ENCODE measurements around the gene ZNF879.

Gene ZNF879

DNA sequence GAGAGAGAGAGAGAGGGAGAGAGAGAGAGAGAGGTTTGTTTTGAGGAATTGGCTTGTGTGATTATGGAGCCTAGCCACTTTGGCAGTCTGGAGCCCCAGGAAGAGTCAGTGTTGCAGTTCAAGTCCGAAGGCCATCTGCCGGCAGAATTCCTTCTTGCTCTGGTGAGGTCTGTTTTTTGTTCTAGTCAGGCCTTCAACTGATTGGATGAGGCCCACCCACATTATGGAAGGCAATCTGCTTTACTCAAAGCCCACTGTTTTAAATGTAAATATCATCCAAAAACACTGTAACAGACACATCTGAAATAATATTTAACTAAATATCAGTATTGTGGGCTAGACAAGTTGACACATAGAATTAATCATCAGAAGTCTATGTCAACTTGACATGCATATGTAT, 17.0 kb upstream of the ZNF879 start:
- TF ChIP-seq, protein P1, sequence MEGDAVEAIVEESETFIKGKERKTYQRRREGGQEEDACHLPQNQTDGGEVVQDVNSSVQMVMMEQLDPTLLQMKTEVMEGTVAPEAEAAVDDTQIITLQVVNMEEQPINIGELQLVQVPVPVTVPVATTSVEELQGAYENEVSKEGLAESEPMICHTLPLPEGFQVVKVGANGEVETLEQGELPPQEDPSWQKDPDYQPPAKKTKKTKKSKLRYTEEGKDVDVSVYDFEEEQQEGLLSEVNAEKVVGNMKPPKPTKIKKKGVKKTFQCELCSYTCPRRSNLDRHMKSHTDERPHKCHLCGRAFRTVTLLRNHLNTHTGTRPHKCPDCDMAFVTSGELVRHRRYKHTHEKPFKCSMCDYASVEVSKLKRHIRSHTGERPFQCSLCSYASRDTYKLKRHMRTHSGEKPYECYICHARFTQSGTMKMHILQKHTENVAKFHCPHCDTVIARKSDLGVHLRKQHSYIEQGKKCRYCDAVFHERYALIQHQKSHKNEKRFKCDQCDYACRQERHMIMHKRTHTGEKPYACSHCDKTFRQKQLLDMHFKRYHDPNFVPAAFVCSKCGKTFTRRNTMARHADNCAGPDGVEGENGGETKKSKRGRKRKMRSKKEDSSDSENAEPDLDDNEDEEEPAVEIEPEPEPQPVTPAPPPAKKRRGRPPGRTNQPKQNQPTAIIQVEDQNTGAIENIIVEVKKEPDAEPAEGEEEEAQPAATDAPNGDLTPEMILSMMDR (IDR thresholded peaks at IDR 0.05; ENCODE audit: low read depth, low read length) = no peak
- no peak for DNase-seq (ENCODE audit: low read depth in 2 of 2)

DNA sequence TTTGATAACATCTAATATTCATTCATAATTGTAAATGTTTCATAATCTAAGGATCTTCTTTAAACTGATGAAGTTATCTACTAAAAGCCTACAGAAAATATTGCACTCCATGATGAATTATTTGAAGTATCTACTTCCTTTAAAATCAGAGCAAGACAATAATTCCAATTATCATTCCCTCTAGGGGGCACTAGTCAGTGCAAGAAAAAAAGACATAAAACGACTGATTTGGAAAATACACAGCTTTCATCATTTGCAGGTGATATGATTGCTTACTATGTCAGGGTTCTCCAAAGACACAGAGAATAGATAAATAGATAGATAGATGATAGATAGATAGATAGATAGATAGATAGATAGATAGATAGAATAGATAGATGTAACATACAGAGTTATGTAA, 14.9 kb upstream of the ZNF879 start:
- peak in 1 of 2 donors; percentile 11 for DNase-seq (ENCODE audit: low read depth in 2 of 2)
- no peak overlapping the region for H3K4me3 ChIP-seq (replicated peaks in 1 of 2; ENCODE audit: low read depth in 2 of 2, low read length in 2 of 2)
- TF ChIP-seq, protein P1 (IDR thresholded peaks at IDR 0.05; ENCODE audit: low read depth, low read length) = peak; percentile 22

More for the DNA sequence above, 17.0 kb upstream of the ZNF879 start:
- no peak overlapping the region for H3K4me3 ChIP-seq (replicated peaks in 1 of 2; ENCODE audit: low read depth in 2 of 2, low read length in 2 of 2)

GRCh38 chr5:179033004-179033580, 9.5 kb downstream of the ZNF879 start:
- no peak for DNase-seq (ENCODE audit: low read depth in 2 of 2)
- TF ChIP-seq, protein P1 (IDR thresholded peaks at IDR 0.05; ENCODE audit: low read depth, low read length) = no peak
- no peak overlapping the region for H3K4me3 ChIP-seq (replicated peaks in 1 of 2; ENCODE audit: low read depth in 2 of 2, low read length in 2 of 2)

GRCh38 chr5:179044765-179045164, 21.2 kb downstream of the ZNF879 start:
- no peak for DNase-seq (ENCODE audit: low read depth in 2 of 2)
- H3K4me3 ChIP-seq (replicated peaks in 1 of 2; ENCODE audit: low read depth in 2 of 2, low read length in 2 of 2) = no peak overlapping the region
- TF ChIP-seq, protein P1 (IDR thresholded peaks at IDR 0.05; ENCODE audit: low read depth, low read length) = no peak

GRCh38 chr5:179051784-179052183, 28.2 kb downstream of the ZNF879 start:
- no peak overlapping the region for H3K4me3 ChIP-seq (replicated peaks in 1 of 2; ENCODE audit: low read depth in 2 of 2, low read length in 2 of 2)
- TF ChIP-seq, protein P1 (IDR thresholded peaks at IDR 0.05; ENCODE audit: low read depth, low read length) = no peak
- DNase-seq (ENCODE audit: low read depth in 2 of 2) = no peak

- H3K4me3 ChIP-seq (replicated peaks in 1 of 2; ENCODE audit: low read depth in 2 of 2, low read length in 2 of 2) = no peak overlapping the region
- TF ChIP-seq, protein P1 (IDR thresholded peaks at IDR 0.05; ENCODE audit: low read depth, low read length) = no peak
- no peak for DNase-seq (ENCODE audit: low read depth in 2 of 2)
Observed at GRCh38 chr5:179054036-179054785, 30.6 kb downstream of the ZNF879 start.
